ENCODE results near the gene ATXN7L3B. TPM values are rescaled to one million over a fixed set of nuclear protein-coding genes. Genes with fewer than 3 reads are reported as not detected.

Gene ATXN7L3B
- total and polyA plus RNA-seq, 2 experiments from 2014 or later, result 14.0 to 40.8 TPM

GRCh38 chr12:74559728-74560127 is 22.1 kb downstream of the ATXN7L3B start:
- DNase-seq (ENCODE audit: low spot score) (no peak), ATAC-seq (no peak)
- H3K27ac ChIP-seq (ENCODE audit: low read depth), result no peak overlapping the region
- no peaks in the 10 kb centered on the region for H3F3A ChIP-seq (replicated peaks; ENCODE audit: low read depth)
- no peaks in the 10 kb centered on the region for H3K27me3 ChIP-seq (ENCODE audit: insufficient read depth)
- peaks cover 2% of the 10 kb centered on the region; the same call in 1 of the 3 replicates for H3K4me1 Mint-ChIP-seq
- TF ChIP-seq POLR2AphosphoS5 (IDR thresholded peaks at IDR 0.05; ENCODE audit: low read depth) (no peak), REST (IDR thresholded peaks at IDR 0.05; ENCODE audit: unreplicated experiment) (no peak), EZH2phosphoT487 (IDR thresholded peaks at IDR 0.05; ENCODE audit: unreplicated experiment) (no peak), JUNB (IDR thresholded peaks at IDR 0.05; ENCODE audit: unreplicated experiment) (no peak)
- H3K27me3 Mint-ChIP-seq (ENCODE audit: insufficient read depth, low read depth, poor library complexity), result peaks cover 3% of the 10 kb centered on the region
- H3K4me2 ChIP-seq, result no peak overlapping the region
- H3K4me3 Mint-ChIP-seq, result no peak overlapping the region
- H3K36me3 Mint-ChIP-seq (ENCODE audit: low read depth), result no peaks in the 10 kb centered on the region; the same call in 2 of the 3 replicates
- no peaks in the 10 kb centered on the region for H4K20me1 ChIP-seq (replicated peaks; ENCODE audit: insufficient read depth)
- no peak overlapping the region for H3K4me3 ChIP-seq
- no peaks in the 10 kb centered on the region for H3K9me2 ChIP-seq (ENCODE audit: insufficient read depth)
- H3K4me1 ChIP-seq (ENCODE audit: insufficient read depth), result no peaks in the 10 kb centered on the region
- no peak overlapping the region for H3K27ac Mint-ChIP-seq
- H2AFZ ChIP-seq, result no peak overlapping the region
- no peaks in the 10 kb centered on the region for H3K36me3 ChIP-seq (ENCODE audit: insufficient read depth)
- no peaks in the 10 kb centered on the region for H3K79me2 ChIP-seq (replicated peaks; ENCODE audit: insufficient read depth)
- no peaks in the 10 kb centered on the region; the same call in 2 of the 3 replicates for H3K9me3 Mint-ChIP-seq

- no peaks in the 10 kb centered on the region; the same call in 2 of the 3 replicates for H3K9me3 Mint-ChIP-seq
- peak overlapping the region; percentile 74; the same call in 1 of the 2 replicates for H2AFZ ChIP-seq
- H3F3A ChIP-seq (replicated peaks; ENCODE audit: low read depth), result no peaks in the 10 kb centered on the region
- DNase-seq (ENCODE audit: low spot score), result peak; percentile 3
- H3K27ac ChIP-seq (ENCODE audit: low read depth), result no peak overlapping the region
- H3K4me1 ChIP-seq (ENCODE audit: insufficient read depth), result no peaks in the 10 kb centered on the region
- peaks cover 2% of the 10 kb centered on the region; the same call in 1 of the 3 replicates for H3K4me1 Mint-ChIP-seq
- no peaks in the 10 kb centered on the region for H3K36me3 ChIP-seq (ENCODE audit: insufficient read depth)
- H3K79me2 ChIP-seq (replicated peaks; ENCODE audit: insufficient read depth), result no peaks in the 10 kb centered on the region
- no peaks in the 10 kb centered on the region; the same call in 2 of the 3 replicates for H3K36me3 Mint-ChIP-seq (ENCODE audit: low read depth)
- H4K20me1 ChIP-seq (replicated peaks; ENCODE audit: insufficient read depth), result no peaks in the 10 kb centered on the region
- no peak overlapping the region for H3K4me2 ChIP-seq
- TF ChIP-seq CREB1 (CRISPR knock-in tag; IDR thresholded peaks at IDR 0.05; ENCODE audit: low read depth) (no peak), JUNB (IDR thresholded peaks at IDR 0.05; ENCODE audit: unreplicated experiment) (no peak), ZNF462 (CRISPR knock-in tag; IDR thresholded peaks at IDR 0.05) (no peak)
- no peak overlapping the region; the same call in 1 of the 2 replicates for H3K27ac Mint-ChIP-seq
- H3K27me3 Mint-ChIP-seq (ENCODE audit: insufficient read depth, low read depth, poor library complexity), result peaks cover 1% of the 10 kb centered on the region
- H3K27me3 ChIP-seq (ENCODE audit: insufficient read depth), result no peaks in the 10 kb centered on the region
- H3K4me3 Mint-ChIP-seq, result no peak overlapping the region
- no peak overlapping the region for H3K4me3 ChIP-seq
- H3K9me2 ChIP-seq (ENCODE audit: insufficient read depth), result no peaks in the 10 kb centered on the region
- peak; percentile 32 for ATAC-seq
Measured at GRCh38 chr12:74563927-74564326, 26.3 kb downstream of the ATXN7L3B start.

All from GM23338 (cell line).